Ishikawa (cell line): Measurements from ENCODE around the gene ONECUT3.

ENCODE experiments used
- CEBPB ChIP-seq: IDR thresholded peaks from 2 replicates; pipeline ENCODE4 v1.6.1; 2012
- EP300 ChIP-seq: IDR thresholded peaks from 2 replicates; pipeline ENCODE4 v1.6.1; 2012; ENCODE audit warnings: borderline replicate concordance
- FOXM1 ChIP-seq: IDR thresholded peaks from 2 replicates; pipeline ENCODE4 v1.6.1; 2012; ENCODE audit warnings: low read depth, borderline replicate concordance
- NFIC ChIP-seq: IDR thresholded peaks from 2 replicates; pipeline ENCODE4 v1.6.1; 2012
- REST ChIP-seq: IDR thresholded peaks from 2 replicates; pipeline ENCODE4 v1.6.1; 2012; ENCODE audit warnings: low read depth, mild to moderate bottlenecking
- TAF1 ChIP-seq: IDR thresholded peaks from 2 replicates; pipeline ENCODE4 v1.6.1; 2012; ENCODE audit warnings: low read depth, mild to moderate bottlenecking
- TCF12 ChIP-seq: IDR thresholded peaks from 2 replicates; pipeline ENCODE4 v1.6.1; 2012; ENCODE audit warnings: low read depth
- TEAD4 ChIP-seq: IDR thresholded peaks from 2 replicates; pipeline ENCODE4 v1.6.1; 2012
- ZBTB7A ChIP-seq: IDR thresholded peaks from 2 replicates; pipeline ENCODE4 v1.6.1; 2012; ENCODE audit warnings: low read depth
- TF ChIP-seq, protein P1 (sequence below): IDR thresholded peaks from 2 replicates; pipeline ENCODE4 v1.6.1; 2012

GRCh38 chr19:1749373-1750342 is 3.6 kb upstream of the ONECUT3 start:
- TF ChIP-seq TAF1 (no peak), REST (no peak), TEAD4 (no peak), CEBPB (no peak), EP300 (no peak), FOXM1 (no peak), NFIC (no peak), TCF12 (no peak), ZBTB7A (no peak)
- TF ChIP-seq, protein P1, sequence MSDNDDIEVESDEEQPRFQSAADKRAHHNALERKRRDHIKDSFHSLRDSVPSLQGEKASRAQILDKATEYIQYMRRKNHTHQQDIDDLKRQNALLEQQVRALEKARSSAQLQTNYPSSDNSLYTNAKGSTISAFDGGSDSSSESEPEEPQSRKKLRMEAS: no peak
